Psoas muscle (tissue), 8 donors: Measurements from ENCODE around the gene UCKL1. TPM values are rescaled to one million over a fixed set of nuclear protein-coding genes. Genes with fewer than 3 reads are reported as not detected.
"Not testable (repeated sequence)": the region's sequence is repeated elsewhere in the genome, so short reads cannot be mapped to it uniquely, and the experiment has no call there.

Experiments
- ATAC-seq, 4 donors: fragments of 200-7000 bp; cut with Tn5 transposase; one replicate each; pipeline ENCODE4 v1.9.1; 2020; ENCODE audit warnings: moderate library complexity in 3 of 4, mild to moderate bottlenecking in 2 of 4
- DNase-seq, 2 donors: peaks; one replicate each; pipeline ENCODE4 v3.0.0-alpha.2; 2020
- H3K27ac ChIP-seq: fragments of 200-600 bp; one replicate; pipeline ENCODE4 v1.8.0; 2022
- H3K27me3 ChIP-seq, 3 donors: fragments of 200-600 bp in 1 of 3; one replicate each; pipeline versions ENCODE4 v1.6.1 to v1.8.0; 2013 to 2022; ENCODE audit warnings: low read length in 2 of 3, mild to moderate bottlenecking in 2 of 3, moderate library complexity in 1 of 3; ENCODE audit not compliant: insufficient read depth in 3 of 3
- H3K36me3 ChIP-seq, 2 donors: fragments of 200-600 bp in 1 of 2; one replicate each; pipeline versions ENCODE4 v1.6.1 to v1.8.0; 2013 to 2022; ENCODE audit warnings: low read depth in 1 of 2, mild to moderate bottlenecking in 1 of 2, moderate library complexity in 1 of 2; ENCODE audit not compliant: insufficient read depth in 1 of 2
- H3K4me1 ChIP-seq: fragments of 200-600 bp; one replicate; pipeline ENCODE4 v1.8.0; 2022
- H3K4me3 ChIP-seq: fragments of 200-600 bp; one replicate; pipeline ENCODE4 v1.8.0; 2022; ENCODE audit warnings: mild to moderate bottlenecking
- H3K9me3 ChIP-seq: fragments of 200-600 bp; one replicate; pipeline ENCODE4 v1.8.0; 2022
- WGBS, 3 donors: extraction: QIAGEN DNeasy Blood & Tissue Kit; methylation state at CpG; one replicate each; pipeline versions ENCODE4 v1.1.6 to v1.1.7; 2013; 5-methylcytosine and 5-hydroxymethylcytosine counted together
- intact Hi-C, 2 donors: fragments of 100-400 bp; cut with DNase I; formaldehyde crosslinking; loops; one replicate each; pipeline versions ENCODE4 v1.11.0 to v1.14.2; 2022
- polyA plus RNA-seq, 3 donors: library from polyadenylated mRNA; stranded (reverse); fragments of 200-250 nt; gene quantifications; one replicate each; pipeline ENCODE4 v1.2.3, GENCODE V29; 2013
- total RNA-seq, 4 donors: library from RNA; stranded (reverse); fragmentation: NEBNext Ultra II Directional in 2 of 4; extraction: Animal tissue kit (Norgen Biotek cat#: 25700) in 2 of 4; gene quantifications; one replicate each; pipeline versions ENCODE4 v1.2.1 to v1.2.4, GENCODE V29; 2021 to 2023
- TF ChIP-seq, protein P1 (sequence below): fragments of 200-600 bp; IDR thresholded peaks from one replicate; pipeline ENCODE4 v1.8.0; 2022; ENCODE audit warnings: antibody characterized with exemption
- donor health status: healthy with polysubstance abuse.
- donor health status: DM: no; HTN: no; CAD: no; lungs with moderate emphysema.
- donor health status: Bipolar disorder and iron deficiency.
- donor health status: healthy.
- donor health status: DM: yes; HTN: yes; CAD: no.
- donor health status: DM: no; HTN: no; CAD: no.
- donor health status: DM: no; HTN: no; CAD: no.
- donor health status: DM: yes; HTN: yes; CAD: no.

Gene UCKL1
- total and polyA plus RNA-seq, 7 donors: 22.9 to 42.4 (median 36.9) TPM

DNA sequence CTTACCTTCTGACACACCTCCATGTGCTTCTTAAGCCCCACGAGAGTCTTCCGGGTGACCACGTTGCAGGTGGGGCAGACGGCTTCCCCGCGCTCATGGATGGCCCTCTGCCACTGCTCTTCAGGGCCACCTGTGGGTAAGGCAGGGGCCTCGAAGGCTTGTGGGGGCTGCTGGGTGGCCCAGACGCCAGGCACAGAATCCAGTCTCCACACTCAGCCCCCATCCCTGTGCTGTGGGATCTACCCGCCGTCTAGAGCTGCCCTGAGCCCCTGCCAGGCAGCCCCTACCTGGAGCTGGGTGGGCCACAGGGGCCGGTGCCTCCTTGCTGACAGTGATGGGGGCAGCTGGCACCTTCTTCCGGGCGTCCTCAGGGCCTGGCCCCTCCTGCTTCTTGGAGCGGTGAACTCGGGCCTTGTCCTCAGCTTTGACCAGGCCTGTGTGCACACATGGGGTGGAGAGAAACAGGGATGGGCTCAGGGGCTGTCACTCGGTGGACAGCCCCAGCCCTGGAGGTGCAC is 7.6 kb upstream of the UCKL1 start:
- ATAC-seq: no peak
- Histone ChIP-seq H3K27me3 (no peaks in the 10 kb centered on the region), H3K36me3 (peaks cover 2 to 67% of the 10 kb centered on the region in 2 donors), H3K9me3 (no peaks in the 10 kb centered on the region), H3K27ac (no peak overlapping the region), H3K4me1 (peaks cover 3% of the 10 kb centered on the region), H3K4me3 (no peak overlapping the region)
- intact Hi-C loops: no loop called here
- WGBS, 3 donors: 89 to 93% (median 92%) methylated on average over 16 of the region's 16 CpGs
- TF ChIP-seq, protein P1, sequence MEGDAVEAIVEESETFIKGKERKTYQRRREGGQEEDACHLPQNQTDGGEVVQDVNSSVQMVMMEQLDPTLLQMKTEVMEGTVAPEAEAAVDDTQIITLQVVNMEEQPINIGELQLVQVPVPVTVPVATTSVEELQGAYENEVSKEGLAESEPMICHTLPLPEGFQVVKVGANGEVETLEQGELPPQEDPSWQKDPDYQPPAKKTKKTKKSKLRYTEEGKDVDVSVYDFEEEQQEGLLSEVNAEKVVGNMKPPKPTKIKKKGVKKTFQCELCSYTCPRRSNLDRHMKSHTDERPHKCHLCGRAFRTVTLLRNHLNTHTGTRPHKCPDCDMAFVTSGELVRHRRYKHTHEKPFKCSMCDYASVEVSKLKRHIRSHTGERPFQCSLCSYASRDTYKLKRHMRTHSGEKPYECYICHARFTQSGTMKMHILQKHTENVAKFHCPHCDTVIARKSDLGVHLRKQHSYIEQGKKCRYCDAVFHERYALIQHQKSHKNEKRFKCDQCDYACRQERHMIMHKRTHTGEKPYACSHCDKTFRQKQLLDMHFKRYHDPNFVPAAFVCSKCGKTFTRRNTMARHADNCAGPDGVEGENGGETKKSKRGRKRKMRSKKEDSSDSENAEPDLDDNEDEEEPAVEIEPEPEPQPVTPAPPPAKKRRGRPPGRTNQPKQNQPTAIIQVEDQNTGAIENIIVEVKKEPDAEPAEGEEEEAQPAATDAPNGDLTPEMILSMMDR: no peak
- peak in 1 of 2 donors; percentile 10 for DNase-seq

DNA sequence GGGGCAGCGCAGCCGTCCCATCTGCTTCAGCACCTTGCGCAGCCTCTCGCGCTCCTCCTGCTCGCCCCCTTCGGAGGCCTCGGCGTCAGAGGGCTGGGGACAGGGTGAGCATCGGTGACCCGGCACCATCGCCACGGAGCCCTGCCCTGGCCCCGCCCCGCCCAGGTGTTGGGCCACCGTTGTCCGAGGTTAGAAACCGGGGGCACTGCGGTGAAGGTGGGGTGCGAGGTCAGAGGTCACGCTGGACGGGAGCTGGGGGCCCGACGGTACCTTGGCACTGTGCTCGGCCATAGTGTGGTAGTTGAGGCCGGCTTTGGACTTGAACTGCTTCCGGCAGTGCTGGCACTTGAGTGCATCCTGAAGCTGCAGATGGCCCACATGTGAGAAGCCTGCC is 7.1 kb upstream of the UCKL1 start:
- TF ChIP-seq, protein P1: no peak
- H3K4me3 ChIP-seq: no peak overlapping the region
- H3K36me3 ChIP-seq: peaks cover 2 to 67% of the 10 kb centered on the region in 2 donors
- ATAC-seq (peak in 1 of 4 donors; percentile 15), DNase-seq (peak; percentile 9 to 41)
- H3K9me3 ChIP-seq: no peaks in the 10 kb centered on the region
- H3K4me1 ChIP-seq: no peaks in the 10 kb centered on the region
- WGBS, 3 donors: 89 to 92% (median 91%) methylated on average over 19 to 27 of the region's 27 CpGs
- H3K27ac ChIP-seq: no peak overlapping the region
- intact Hi-C loops: no loop called here
- no peaks in the 10 kb centered on the region for H3K27me3 ChIP-seq

DNA sequence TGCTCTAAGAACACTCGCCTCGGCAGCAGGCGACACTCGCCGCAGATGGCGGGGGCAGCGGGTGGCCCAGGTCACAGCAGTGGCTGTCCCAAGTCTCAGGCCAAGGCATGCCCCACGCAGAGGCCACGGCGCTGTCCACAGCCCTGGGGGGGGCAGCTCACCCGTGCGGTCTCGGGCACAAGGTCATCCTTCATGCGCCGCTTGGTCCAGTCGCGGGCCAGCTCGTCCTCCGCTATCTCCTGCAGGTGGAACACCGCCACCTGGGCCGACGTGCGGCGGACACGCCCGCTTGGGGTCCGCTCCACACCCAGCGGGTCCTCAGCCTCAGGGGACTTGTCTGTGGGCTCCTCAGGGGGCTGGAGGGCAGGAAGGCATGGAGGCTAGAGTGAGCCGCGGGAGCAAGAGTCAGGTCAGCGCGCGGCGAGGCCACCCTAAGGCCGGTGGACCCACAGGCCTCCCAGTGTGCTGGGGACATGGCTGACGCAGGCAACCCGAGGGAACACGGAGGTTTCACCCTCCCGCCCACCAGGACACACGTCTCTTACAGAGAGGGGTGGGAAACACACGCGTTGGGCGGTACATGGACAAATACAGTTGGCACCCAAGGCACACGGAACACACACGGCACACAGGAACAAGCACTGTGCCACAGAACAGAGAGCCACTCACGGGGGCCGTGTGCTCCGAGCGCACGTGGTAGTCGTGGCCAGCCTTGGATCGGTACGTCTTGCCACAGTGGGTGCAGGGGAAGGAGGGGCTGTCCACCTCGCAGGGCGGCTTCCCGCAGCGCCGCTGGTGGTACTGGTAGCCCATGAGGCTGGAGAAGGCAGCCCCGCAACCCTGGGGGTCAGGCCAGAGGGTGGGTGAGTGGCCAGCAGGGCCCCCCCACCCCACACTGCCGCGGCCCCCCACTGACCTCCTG is 6.5 kb upstream of the UCKL1 start:
- Histone ChIP-seq H3K36me3 (peaks cover 2 to 66% of the 10 kb centered on the region in 2 donors), H3K4me1 (peaks cover 2% of the 10 kb centered on the region), H3K9me3 (no peaks in the 10 kb centered on the region), H3K27me3 (no peaks in the 10 kb centered on the region), H3K4me3 (no peak overlapping the region), H3K27ac (no peak overlapping the region)
- ATAC-seq: peak in 1 of 4 donors; percentile 6
- intact Hi-C loops: no loop called here
- WGBS, 3 donors: 90 to 93% (median 93%) methylated on average over 52 to 61 of the region's 61 CpGs
- DNase-seq: peak; percentile 8 to 58
- TF ChIP-seq, protein P1: no peak

DNA sequence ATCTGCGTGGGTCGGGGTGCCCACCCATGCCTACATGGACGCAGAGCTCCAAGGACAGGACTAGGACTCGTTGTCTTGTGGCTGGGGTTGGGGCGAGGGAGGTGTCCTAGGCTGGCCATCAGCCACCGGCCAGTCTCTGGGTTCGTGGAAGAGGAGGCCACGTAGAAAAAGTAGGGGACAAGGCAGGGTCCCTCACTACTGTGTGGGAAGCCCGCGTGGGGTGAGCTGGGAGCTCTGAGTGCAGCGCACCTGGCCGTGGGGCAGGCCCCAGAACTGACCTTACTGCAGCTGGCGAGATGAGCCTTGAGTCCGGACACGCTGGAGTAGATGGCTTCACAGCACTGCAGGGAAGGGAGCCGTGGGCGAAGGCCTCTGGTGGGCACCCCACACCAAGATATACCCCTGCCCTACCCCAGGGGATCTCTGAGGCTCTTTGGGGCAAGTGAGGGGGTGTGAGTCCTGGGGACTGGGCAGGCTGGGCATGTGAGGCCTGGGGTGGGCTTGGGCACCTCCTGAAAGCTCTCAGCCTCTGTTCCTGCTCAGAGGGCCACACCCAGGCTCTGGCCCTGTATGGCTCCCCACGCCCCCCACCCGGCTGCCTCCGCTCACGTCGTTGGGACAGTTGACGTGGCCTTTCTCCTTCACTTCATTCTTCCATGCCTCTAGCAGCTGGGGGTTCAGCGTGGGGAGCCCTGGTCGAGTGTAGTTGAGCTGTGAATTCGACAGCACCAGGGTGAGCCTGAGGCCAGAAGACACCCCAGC is 5.6 kb upstream of the UCKL1 start:
- Histone ChIP-seq H3K4me1 (peaks cover 10% of the 10 kb centered on the region), H3K27me3 (no peaks in the 10 kb centered on the region), H3K36me3 (peaks cover 2 to 59% of the 10 kb centered on the region in 2 donors), H3K27ac (no peak overlapping the region), H3K9me3 (no peaks in the 10 kb centered on the region), H3K4me3 (no peak overlapping the region)
- TF ChIP-seq, protein P1: no peak
- ATAC-seq: no peak
- intact Hi-C loops: no loop called here
- WGBS, 3 donors: 85 to 92% (median 85%) methylated on average over 26 of the region's 26 CpGs
- DNase-seq: peak; percentile 12 to 48

DNA sequence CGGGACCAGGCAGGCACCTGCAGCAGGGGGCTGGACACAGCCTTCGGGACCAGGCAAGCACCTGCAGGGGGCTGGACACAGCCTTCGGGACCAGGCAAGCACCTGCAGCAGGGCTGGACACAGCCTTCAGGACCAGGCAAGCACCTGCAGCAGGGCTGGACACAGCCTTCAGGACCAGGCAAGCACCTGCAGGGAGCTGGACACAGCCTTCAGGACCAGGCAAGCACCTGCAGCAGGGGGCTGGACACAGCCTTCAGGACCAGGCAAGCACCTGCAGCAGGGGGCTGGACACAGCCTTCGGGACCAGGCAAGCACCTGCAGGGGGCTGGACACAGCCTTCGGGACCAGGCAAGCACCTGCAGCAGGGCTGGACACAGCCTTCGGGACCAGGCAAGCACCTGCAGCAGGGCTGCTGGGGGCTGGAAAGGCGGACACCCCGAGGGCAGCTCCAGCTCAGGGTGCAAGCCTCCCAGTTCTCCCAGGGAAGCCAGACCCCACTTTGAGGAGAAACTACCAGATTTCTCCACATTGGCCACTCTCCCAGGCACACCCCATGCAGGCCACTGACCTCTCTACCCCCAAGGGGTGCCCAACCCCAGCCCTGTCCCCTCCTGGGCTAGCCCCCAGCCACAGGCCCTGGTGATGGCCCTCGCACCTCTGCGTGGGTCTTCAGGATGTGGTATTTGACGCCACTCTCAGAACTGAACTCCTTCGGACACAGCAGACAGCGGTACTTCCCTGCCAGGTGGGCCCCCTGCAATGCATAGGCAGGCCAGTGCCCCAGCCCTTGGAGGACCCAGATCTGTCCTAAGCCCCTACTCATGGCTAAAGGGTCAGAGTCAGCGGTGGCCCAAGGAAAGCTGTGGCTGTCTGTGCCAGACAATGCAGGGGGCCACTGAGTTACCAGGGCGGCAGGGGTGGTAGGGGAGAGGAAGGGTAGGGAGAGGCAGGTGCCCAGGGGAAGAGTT is 4.7 kb upstream of the UCKL1 start:
- H3K27ac ChIP-seq, H3K9me3 ChIP-seq, H3K27me3 ChIP-seq, H3K4me3 ChIP-seq, intact Hi-C loops, ATAC-seq: not testable (repeated sequence)
- peaks cover 0 to 51% of the 10 kb centered on the region in 2 donors for H3K36me3 ChIP-seq
- 88 to 90% (median 89%) methylated on average over 11 to 15 of the region's 15 CpGs for WGBS, 3 donors
- DNase-seq: peak in 1 of 2 donors; percentile 27
- peaks cover 11% of the 10 kb centered on the region for H3K4me1 ChIP-seq
